WTC11 (cell line): ENCODE results near the gene FXYD6. TPM values are rescaled to one million over a fixed set of nuclear protein-coding genes. Genes with fewer than 3 reads are reported as not detected.

Experiments used
- ATAC-seq: fragments of 200-7000 bp; cut with Tn5 transposase; 2 replicates; pipeline ENCODE4 v1.10.0; 2021; ENCODE audit warnings: mild to moderate bottlenecking, moderate library complexity
- CTCF ChIA-PET: fragments of 300-600 bp; sonication (Branson Sonifier 250); formaldehyde crosslinking; loops from one replicate; lab custom pipeline; 2021; ENCODE audit warnings: antibody characterized with exemption; lab: Charles Lee
- POLR2A ChIA-PET: fragments of 350-600 bp; sonication (Branson Sonifier 250); formaldehyde crosslinking; loops from one replicate; lab custom pipeline; 2021; ENCODE audit warnings: antibody characterized with exemption; lab: Charles Lee
- DNase-seq: peaks from one replicate; pipeline ENCODE4 v3.0.0; 2021; ENCODE audit warnings: low spot score
- H3K27ac Mint-ChIP-seq: 2 replicates; pipeline ENCODE4 v1.8.0; 2021; ENCODE audit warnings: mixed read lengths
- H3K27me3 Mint-ChIP-seq: 2 replicates; pipeline ENCODE4 v1.8.0; 2021; ENCODE audit warnings: low read depth, mild to moderate bottlenecking, moderate library complexity, mixed read lengths
- H3K36me3 Mint-ChIP-seq: 2 replicates; pipeline ENCODE4 v1.8.0; 2021; ENCODE audit warnings: mixed read lengths
- H3K4me1 Mint-ChIP-seq: 2 replicates; pipeline ENCODE4 v1.8.0; 2022; ENCODE audit warnings: mixed read lengths
- H3K4me3 Mint-ChIP-seq: 2 replicates; pipeline ENCODE4 v1.8.0; 2021; ENCODE audit warnings: mild to moderate bottlenecking, moderate library complexity, mixed read lengths
- H3K9me3 Mint-ChIP-seq: 2 replicates; pipeline ENCODE4 v1.8.0; 2021; ENCODE audit warnings: mixed read lengths
- ATF3 ChIP-seq: sonication (generic); formaldehyde crosslinking; conservative IDR thresholded peaks from 2 replicates; pipeline ENCODE4 v1.8.1; 2022; ENCODE audit warnings: mild to moderate bottlenecking, missing genetic modification reagents
- CTCF ChIP-seq: fragments of 200-600 bp; IDR thresholded peaks from 2 replicates; pipeline ENCODE4 v1.8.0; 2022; ENCODE audit warnings: antibody characterized with exemption
- ERG ChIP-seq: fragments of 250-450 bp; sonication (Bioruptor Pico); IDR thresholded peaks from 2 replicates; pipeline ENCODE4 v1.8.0; 2021; ENCODE audit warnings: mild to moderate bottlenecking
- FOXK1 ChIP-seq: sonication (generic); formaldehyde crosslinking; IDR thresholded peaks from 2 replicates; pipeline ENCODE4 v1.8.0; 2022; ENCODE audit warnings: mild to moderate bottlenecking, moderate library complexity, missing genetic modification reagents
- JAZF1 ChIP-seq: fragments of 250-450 bp; sonication (Bioruptor Pico); IDR thresholded peaks from 2 replicates; pipeline ENCODE4 v1.9.0; 2021; ENCODE audit warnings: moderate library complexity, mild to moderate bottlenecking, inconsistent platforms
- JUN ChIP-seq: sonication (generic); formaldehyde crosslinking; IDR thresholded peaks from 2 replicates; pipeline ENCODE4 v1.8.0; 2023; ENCODE audit warnings: mild to moderate bottlenecking, missing genetic modification reagents
- NFE2L1 ChIP-seq: sonication (generic); formaldehyde crosslinking; IDR thresholded peaks from 2 replicates; pipeline ENCODE4 v1.8.1; 2023; ENCODE audit warnings: missing genetic modification reagents
- SP1 ChIP-seq: sonication (generic); formaldehyde crosslinking; conservative IDR thresholded peaks from 2 replicates; pipeline ENCODE4 v1.8.1; 2022; ENCODE audit warnings: missing genetic modification reagents
- USF2 ChIP-seq: sonication (generic); formaldehyde crosslinking; IDR thresholded peaks from 2 replicates; pipeline ENCODE4 v1.8.1; 2023; ENCODE audit warnings: mild to moderate bottlenecking, missing genetic modification reagents, moderate library complexity
- ZBTB43 ChIP-seq: sonication (generic); formaldehyde crosslinking; IDR thresholded peaks from 2 replicates; pipeline ENCODE4 v1.8.1; 2023; ENCODE audit warnings: mild to moderate bottlenecking, missing genetic modification reagents
- ZNF263 ChIP-seq: sonication (generic); formaldehyde crosslinking; IDR thresholded peaks from 2 replicates; pipeline ENCODE4 v1.8.1; 2022; ENCODE audit warnings: low read depth, mild to moderate bottlenecking, moderate library complexity, missing genetic modification reagents
- ZNF281 ChIP-seq: sonication (generic); formaldehyde crosslinking; IDR thresholded peaks from 2 replicates; pipeline ENCODE4 v1.8.0; 2023; ENCODE audit warnings: mild to moderate bottlenecking, missing genetic modification reagents
- ZNF396 ChIP-seq: fragments of 250-450 bp; sonication (Bioruptor Pico); IDR thresholded peaks from 2 replicates; pipeline ENCODE4 v1.8.0; 2021; ENCODE audit warnings: mild to moderate bottlenecking, moderate library complexity, borderline replicate concordance
- ZNF423 ChIP-seq: fragments of 250-450 bp; sonication (Bioruptor Pico); IDR thresholded peaks from 2 replicates; pipeline ENCODE4 v2.1.2; 2022; ENCODE audit warnings: mild to moderate bottlenecking, moderate library complexity
- ZNF671 ChIP-seq: fragments of 250-450 bp; sonication (Bioruptor Pico); IDR thresholded peaks from 2 replicates; pipeline ENCODE4 v1.8.0; 2021; ENCODE audit warnings: mild to moderate bottlenecking
- total RNA-seq: library from RNA; stranded (reverse); gene quantifications from 3 replicates; pipeline ENCODE4 v1.2.3, GENCODE V29; 2021

Gene FXYD6
- total RNA-seq, 1 experiment from 2014 or later, result 26.2 TPM

- TF ChIP-seq CTCF (no peak), ZNF671 (no peak), ERG (CRISPR knock-in tag) (no peak), ZNF396 (CRISPR knock-in tag) (no peak)
These were observed 83.5 kb downstream of the FXYD6 start (continued) for GRCh38 chr11:117792992-117793391.

- H3K27me3 Mint-ChIP-seq, result peaks cover 47% of the 10 kb centered on the region
- CTCF ChIA-PET, result interaction anchor here (1.0 kb wide), 2 partner anchors 349 to 366 kb away, joined by 3 read pairs; no protein-coding TSS in a partner anchor
These were observed 84.2 kb downstream of the FXYD6 start for GRCh38 chr11:117792241-117792640.

More at GRCh38 chr11:117792241-117792640, 84.2 kb downstream of the FXYD6 start:
- no peak for DNase-seq
- TF ChIP-seq FOXK1 (CRISPR knock-in tag) (no peak), ERG (CRISPR knock-in tag) (no peak), NFE2L1 (CRISPR knock-in tag) (no peak), JAZF1 (CRISPR knock-in tag) (no peak), SP1 (CRISPR knock-in tag) (no peak), USF2 (CRISPR knock-in tag) (no peak), ZNF263 (CRISPR knock-in tag) (no peak), ZBTB43 (no peak), ZNF281 (CRISPR knock-in tag) (no peak), JUN (CRISPR knock-in tag) (no peak), ATF3 (CRISPR knock-in tag) (no peak), ZNF423 (CRISPR knock-in tag) (no peak)
- H3K9me3 Mint-ChIP-seq, result no peaks in the 10 kb centered on the region
- POLR2A ChIA-PET, result no interaction called here
- H3K36me3 Mint-ChIP-seq, result no peaks in the 10 kb centered on the region
- ATAC-seq, result no peak
- H3K4me3 Mint-ChIP-seq, result no peak overlapping the region
- H3K4me1 Mint-ChIP-seq, result peaks cover 11% of the 10 kb centered on the region
- H3K27ac Mint-ChIP-seq, result no peak overlapping the region
